ENCODE measurements around the gene DENND2A.
"Not testable (repeated sequence)": the region's sequence is repeated elsewhere in the genome, so short reads cannot be mapped to it uniquely, and the experiment has no call there.

Gene DENND2A

DNA sequence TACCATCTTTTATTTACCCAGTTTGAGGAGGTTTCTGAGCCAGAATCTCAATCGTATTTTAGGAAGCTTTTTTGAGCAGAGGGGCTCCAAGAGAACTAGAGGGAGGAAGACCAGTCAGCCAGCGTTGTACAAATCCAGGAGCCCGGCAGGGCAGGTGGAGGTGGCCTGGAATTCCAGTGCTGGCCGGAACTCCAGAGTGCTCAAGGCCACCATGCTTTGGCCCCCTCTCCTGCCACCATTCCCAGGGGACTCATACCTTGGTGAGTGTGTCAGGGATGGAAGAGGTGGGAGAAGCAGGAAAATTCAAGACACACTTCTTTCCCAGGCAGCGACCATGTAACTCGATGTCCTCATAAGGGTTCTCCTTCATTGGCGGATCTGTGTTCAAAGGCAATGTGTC lies 55.3 kb downstream of the DENND2A start:
- no peak for DNase-seq

DNA sequence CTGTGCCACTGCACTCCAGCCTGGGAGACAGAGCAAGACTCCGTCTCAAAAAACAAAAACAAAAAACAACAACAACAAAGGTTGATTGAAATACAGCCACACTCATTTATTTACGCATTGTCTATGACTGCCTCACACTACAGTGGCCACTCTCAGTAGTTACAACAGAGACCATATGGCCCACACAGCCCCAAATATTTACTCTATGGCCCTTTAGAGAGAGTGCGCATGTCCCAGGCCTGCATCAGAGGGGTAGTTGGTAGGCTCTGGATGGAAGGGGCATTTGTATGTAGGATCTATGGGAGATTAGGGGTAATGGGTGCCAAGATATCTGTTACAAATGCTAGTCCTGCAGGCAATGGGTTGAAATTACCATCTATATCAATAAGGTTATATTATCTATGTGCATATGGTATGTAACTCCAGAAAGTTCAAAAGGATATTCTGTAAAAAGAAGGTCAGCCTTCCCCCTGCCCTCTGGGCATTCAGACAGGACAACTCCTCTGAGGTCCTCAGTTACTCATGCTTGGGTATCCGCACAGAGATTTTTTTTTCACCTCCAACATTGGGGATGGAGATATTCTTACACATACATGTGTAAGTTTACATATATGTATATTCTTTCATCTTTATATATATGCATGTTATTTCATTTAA lies 56.3 kb downstream of the DENND2A start:
- no peak for DNase-seq

DNA sequence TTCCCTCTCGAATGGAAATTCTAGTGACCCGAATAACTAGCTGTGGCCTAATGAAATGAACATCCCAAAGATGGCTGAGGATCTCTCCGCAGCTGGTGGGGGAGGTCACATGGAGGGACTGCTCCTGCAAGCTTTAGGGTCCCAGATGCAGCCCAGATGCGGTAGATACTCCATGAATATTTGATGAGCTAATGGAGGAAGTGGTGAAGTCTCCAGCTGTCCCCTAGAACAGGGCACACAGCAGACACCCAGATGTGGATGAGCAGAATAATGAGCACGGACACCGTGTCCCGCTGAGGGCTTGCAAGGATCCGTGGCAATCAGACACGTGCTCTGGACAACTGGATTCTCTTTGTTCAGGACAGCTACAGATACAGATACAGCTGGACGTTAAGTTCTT lies 59.2 kb downstream of the DENND2A start:
- no peak for DNase-seq

DNA sequence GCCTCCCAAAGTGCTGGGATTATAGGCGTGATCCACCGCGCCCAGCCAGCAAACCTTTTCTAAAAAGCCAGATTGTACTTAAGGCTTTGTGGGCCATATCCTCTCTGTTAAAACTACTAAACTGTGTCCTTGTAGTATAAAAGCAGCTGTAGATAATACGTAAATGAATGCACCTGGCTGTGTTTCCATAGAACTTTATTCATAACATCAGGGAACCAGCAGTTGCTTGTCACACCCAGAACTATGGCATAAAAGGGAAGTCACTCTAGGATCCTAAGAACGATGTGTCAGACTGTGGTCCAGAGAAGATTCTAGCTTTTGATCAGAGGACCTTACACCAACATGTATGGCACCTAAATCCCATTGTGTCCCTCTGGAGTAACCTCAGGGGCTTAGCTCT lies 63.0 kb downstream of the DENND2A start:
- DNase-seq: no peak

DNA sequence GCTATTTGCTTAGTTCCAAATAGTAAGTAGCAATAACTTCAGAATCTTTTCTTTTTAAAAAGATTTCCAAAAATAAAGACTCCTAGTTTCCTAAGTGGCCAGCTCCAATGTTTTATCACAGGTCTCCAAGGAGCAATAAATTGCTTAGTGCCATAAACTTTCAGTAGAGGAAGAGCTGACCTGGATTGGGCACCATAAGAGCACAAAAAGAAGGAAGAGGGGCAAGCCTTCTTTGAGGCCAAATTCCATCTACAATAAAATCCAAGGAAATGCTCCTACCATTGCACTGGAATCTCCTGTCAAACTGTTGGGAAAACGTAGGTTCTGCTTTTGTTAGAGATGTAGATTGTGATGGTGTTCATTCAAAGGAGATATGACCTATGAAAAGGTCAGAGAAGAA lies 64.0 kb downstream of the DENND2A start:
- no peak for DNase-seq

DNA sequence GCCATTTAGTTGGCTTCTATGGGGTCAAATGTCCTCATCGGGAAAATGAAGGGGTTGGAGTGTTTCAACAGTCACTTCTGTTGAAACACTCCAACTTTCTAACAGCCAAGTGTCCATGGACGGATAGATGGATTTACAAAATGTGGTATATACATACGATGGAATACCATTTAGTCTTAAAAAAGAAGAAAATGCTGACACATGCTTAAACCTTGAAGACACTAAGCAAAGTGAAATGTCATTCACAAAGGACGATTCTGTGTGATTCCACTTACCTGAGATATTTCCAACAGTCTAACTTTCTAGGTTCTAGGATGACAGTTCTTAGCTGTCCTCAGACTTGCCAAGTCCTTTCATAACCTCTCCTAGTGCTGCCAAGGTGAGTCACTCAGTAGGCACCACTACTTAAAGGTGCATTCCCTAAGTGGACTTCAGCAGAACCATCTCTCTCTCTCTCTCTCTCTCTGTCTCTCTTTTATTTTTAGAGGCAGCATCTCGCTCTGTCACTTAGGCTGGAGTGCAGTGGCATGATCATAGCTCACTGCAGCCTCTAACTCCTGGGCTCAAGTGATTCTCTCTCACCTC lies 69.0 kb downstream of the DENND2A start:
- DNase-seq: no peak

DNA sequence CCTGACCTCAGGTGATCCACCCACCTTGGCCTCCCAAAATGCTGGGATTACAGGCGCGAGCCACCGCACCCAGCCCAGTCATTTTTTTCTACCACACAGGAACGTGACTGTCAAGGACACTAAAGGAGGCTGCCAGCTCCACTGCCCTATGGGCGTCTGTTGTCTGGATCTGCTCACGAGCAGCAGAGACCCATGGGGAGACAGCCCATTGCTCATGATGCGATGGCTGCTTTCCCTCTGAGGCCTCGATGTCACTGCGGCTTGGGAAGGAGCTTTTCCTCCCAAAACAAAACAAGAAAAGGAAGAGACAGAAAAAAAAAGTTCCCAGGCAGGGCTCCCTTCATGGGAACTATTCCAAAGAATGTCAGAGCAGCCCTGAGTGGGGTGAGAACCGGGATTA lies 70.5 kb downstream of the DENND2A start:
- DNase-seq: no peak

DNA sequence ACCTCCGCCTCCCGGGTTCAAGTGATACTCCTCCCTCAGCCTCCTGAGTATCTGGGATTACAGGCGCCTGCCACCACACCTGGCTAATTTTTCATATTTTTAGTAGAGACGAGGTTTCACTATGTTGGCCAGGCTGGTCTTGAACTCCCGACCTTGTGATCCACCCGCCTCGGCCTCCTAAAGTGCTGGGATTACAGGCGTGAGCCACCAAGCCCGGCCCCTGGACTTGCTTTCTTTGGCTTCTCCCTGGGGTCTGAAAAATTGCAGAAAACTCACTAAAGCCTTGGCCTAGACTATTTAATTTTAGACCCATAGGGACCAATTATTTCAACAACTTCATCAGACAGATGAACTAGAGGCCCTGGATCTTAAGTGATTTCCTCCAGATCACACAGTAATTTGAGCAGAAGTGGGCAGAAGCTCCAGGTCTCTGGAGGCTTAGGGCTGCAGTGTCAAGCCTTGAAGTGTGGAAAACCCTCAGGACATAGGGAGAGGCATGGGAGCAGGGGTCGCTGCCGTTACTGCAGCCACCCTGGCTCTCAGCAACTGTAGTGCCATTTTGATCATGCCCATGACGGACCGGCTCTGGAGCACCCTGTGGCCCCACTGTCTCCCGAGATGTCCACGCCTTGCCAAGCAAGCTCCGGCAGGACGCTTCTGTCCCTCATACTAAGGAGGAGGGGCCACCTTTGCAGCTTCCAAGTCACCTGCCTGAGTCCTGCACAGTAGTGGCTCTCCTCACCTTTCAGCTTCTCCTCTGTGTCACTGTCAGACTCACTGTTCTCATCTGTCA lies 72.4 kb downstream of the DENND2A start:
- no peak for DNase-seq

DNA sequence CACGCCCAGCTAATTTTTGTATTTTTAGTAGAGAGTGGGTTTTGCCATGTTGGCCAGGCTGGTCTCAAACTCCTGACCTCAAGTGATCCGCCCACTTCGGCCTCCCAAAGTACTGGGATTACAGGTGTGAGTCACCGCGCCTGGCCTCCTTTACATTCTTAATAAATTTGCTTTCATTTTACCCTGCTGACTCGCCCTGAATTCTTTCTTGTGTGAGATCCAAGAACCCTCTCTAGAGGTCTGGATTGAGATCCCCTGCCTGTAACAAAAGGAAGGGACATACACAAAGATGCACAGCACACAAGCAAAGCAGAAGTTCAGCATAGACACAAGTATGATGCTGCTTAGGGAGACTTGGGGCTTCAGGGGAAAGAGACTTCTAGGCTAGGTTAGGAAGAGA lies 74.4 kb downstream of the DENND2A start:
- not testable (repeated sequence) for DNase-seq

DNA sequence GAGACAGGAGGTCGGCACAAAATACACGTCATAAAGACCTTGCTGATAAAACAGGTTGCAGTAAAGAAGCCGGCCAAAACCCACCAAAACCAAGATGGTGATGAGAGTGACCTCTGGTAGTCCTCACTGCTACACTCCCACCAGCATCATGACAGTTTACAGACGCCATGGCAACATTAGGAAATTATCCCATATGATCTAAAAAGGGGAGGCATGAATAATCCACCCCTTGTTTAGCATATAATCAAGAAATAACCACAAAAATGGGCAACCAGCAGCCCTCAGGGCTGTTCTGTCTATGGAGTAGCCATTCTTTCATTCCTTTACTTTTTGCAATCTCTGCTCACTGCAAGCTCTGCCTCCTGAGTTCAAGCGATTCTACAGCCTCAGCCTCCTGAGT lies 74.9 kb downstream of the DENND2A start:
- DNase-seq: not testable (repeated sequence)

DNA sequence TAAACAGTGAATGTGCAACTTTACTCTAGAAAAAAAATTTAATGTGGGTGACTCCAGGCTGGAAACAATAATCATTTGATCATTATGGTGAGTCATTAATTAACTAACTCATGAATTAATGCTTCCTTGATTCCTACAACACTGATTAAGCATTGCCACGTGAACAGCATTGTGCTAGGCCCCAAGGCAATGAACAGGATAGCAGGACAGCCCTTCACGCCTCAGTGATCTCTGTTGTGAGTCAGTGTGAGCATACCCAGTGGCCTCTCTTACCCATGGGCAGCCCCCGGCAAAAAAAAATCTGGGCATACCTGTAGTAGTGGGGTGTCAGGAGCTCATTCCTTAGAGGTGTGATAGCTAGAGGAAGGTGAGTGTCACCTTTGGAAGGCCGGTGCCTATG lies 76.0 kb downstream of the DENND2A start:
- DNase-seq: no peak

DNA sequence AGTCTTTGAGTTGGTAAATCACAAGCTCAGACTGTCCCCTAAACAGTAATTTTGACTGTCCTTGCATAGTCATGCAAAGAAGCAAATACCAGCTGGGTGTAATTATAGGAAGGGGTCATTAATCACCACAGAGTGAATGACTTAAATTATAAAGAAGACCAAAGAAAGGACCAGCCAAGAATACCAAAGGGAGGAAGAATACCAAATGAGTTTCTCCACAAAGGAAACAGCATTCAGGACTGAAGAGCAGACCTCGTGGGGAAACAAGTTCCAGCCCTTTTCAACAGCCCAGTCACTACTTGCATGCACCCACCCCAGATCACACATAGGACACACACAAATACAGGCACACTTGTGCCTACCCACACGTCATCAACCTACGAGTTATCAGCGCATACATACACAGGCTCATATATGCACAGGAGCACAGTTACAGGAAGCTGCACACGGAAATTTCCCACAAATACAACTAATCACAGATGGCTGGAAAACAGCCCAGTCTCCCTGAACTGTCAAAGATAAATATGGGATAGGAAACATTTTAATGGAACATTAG lies 77.6 kb downstream of the DENND2A start:
- DNase-seq: no peak

DNA sequence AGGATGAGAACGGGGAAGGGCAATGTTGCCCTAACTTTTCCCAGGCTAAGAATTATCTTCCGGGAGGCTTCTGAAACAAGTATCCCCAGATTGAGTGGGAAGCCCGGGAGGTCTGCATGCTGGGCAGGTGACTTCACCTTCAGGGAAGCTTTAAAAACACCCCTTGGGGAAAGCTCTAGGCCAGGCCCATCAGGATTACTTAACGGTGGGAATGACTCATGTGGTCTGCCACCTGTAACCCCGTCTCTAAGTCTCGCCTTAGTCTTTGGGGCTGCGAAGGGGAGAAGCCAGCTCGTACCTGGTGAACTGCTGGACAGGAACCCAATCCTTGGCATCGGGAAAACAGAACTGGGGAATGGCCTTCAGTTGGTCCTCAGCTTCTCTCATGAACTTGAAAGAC lies 81.2 kb downstream of the DENND2A start:
- no peak for DNase-seq

DNA sequence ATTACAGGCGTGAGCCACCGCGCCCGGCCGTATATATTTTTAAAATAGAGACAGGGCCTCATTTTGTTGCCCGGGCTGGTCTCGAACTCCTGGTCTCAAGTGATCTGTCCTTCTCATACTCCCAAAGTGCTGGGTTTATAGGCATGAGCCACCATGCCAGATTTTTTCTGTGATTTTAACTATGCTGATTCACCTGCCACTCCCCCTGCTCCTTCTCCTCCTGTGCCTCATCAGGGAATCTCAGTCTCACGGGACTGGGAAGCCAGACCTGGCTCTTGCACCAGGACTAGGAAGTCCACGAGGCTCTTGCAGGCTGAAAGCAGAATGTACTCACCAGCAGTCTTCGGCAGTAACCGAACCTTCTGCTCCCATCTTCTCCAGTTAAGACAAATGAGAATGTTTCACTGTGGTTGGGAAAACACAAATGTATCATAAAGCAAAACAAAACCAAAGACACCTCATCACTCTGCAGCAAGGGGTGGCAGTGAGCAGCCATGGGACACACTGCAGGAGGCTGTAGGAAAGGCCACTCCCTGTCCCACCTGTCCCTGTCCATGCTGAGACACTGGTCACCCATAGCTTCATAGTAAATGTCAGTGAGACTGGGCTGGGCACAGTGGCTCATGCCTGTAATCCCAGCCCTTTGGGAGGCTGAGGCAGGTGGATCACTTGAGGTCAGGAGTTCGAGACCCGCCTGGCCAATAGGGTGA lies 82.6 kb downstream of the DENND2A start:
- no peak for DNase-seq

DNA sequence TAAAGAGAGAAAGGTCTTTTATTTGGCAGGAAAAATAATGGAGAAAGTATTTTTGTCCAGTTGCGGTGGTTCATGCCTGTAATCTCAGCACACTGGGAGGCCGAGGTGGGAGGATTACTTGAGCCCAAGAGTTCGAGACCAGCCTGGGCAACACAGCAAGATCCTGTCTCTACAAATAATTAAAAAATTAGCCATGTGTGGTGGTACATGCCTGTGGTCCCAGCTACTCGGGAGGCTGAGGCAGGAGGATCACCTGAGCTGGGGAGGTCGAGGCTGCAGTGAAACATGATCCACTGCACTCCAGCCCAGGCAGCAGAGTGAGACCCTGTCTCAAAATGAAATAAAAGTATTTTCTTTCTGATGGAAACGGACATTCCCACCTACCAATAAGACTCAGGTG lies 83.5 kb downstream of the DENND2A start:
- DNase-seq: no peak

DNA sequence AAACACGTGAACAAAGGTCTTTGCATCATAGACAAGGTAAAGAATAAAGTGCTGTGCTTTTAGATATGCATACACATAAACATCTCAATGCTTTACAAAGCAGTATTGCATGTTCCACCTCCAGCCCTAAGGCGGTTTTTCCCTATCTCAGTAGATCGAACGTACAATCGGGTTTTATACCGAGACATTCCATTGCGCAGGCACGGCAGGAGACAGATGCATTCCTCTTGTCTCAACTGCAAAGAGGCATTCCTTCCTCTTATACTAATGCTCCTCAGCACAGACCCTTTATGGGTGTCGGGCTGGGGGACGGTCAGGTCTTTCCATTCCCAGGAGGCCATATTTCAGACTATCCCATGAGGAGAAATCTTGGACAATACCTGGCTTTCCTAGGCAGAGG lies 87.4 kb downstream of the DENND2A start:
- not testable (repeated sequence) for DNase-seq

DNA sequence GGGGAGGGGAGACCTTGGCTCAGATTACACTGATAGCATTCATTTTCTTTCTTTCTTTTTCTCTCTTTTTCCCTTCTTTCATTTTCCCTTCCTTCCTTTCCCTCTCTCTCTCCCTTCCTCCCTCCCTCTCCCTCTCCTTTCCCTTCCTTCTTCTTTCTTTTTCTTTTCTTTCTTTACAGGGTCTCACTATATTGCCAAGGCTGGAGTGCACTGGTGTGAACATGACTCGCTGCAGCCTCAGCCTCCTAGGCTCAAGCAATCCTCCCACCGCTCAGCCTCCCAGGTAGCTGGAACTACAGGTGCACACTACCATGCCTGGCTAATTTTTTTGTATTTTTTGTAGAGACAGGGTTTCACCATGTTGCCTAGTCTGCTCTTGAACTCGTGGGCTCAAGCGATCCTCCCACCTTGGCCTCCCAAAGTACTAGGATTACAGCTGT lies 88.4 kb downstream of the DENND2A start:
- no peak for DNase-seq

DNA sequence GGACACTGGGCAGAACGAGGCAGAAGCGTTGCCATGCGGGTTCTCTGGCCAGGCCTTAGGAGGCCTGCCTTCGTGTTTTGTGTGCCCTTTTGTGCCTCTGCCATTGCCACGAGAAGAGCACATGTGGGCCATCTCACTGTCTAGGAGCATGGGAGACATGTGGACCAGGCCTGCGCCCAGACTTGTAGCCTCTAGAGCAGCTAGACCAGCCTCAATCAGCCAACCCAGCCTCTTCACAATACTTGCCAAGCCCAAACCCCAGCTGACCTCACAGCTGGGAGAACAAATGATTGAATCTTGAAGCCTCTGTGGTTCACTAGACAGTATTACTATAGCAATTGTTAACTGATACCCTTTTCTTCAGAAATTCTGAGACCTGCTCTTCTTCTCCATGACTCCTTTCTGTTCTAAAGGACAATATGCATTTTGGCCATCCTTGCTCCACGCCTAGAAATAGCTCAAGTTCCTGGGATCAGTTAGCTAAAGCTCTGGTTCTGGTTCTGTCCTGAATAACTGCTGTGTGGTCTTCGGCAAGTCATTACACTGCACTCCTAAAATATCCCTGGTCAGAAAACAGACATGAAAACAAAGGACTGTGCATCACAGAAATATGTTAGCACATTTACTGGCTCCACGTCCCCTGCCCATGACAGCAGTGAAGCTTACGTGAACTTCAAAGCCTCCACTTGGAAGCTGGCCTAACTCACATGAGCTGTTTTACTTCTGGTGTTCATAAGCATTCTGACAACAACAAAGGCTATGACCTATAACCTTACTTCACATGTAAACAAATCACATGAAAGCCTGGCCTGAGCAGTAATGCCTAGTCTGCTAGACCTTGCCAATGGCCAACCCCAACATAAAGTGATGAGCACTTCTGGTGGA lies 89.0 kb downstream of the DENND2A start:
- no peak for DNase-seq

DNA sequence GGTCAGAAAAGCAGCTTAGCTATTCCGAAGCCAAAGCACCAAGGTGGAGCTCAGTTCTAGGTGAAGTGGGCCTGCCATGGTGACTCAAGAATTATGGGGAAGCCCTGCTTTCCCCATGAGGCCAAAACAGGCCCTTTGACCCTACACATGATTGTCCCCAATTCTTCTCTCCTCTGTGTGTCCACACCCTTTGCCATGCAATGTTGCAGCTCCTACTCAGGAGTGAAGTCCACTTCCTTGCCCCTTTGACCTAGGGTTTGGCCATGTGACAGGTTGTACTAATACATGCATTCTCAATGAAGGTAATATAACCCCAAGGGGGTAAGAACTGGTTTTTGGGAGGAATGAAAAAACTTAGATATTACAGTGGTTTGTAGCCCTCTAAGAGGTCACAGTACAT lies 93.7 kb downstream of the DENND2A start:
- no peak for DNase-seq

DNA sequence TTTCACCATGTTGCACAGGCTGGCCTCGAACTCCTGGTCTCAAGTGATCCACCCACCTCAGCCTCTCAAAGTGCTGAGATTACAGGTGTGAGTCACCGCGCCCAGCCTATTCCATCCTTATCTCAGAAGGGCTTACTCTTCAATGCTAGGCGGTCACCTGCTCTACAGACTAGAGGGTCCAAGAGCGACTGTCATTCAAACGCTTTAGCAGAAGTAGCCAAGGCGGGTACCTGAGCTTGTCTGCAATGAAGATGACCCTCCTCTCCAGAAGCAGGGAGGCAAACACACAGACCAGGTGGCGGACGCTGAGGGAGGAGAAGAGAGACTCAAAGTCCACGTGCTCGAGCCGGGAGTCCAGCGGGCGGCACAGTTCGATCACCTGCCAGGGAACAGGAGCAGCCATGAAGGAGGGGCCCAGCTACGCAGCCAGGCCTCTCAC lies 96.2 kb downstream of the DENND2A start:
- DNase-seq: no peak

DNA sequence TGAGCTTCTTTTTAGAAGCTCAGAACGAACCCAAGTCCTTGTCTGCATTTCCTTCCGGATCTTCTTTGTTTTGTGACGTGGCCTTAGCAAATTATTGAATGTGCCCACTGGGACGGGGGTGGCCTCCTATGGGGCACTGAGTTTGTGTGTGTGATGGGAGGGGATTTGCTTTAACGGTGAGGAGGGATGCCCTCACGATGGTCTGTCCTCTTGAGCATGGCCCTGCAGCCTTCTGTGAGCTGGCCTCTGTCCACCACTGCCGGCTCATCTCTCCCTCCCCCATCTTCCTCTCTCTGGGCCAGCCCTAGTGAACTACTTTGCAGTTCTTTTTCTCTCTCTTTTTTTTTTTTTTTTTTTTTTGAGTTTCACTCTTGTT lies 98.4 kb downstream of the DENND2A start:
- no peak for DNase-seq

DNA sequence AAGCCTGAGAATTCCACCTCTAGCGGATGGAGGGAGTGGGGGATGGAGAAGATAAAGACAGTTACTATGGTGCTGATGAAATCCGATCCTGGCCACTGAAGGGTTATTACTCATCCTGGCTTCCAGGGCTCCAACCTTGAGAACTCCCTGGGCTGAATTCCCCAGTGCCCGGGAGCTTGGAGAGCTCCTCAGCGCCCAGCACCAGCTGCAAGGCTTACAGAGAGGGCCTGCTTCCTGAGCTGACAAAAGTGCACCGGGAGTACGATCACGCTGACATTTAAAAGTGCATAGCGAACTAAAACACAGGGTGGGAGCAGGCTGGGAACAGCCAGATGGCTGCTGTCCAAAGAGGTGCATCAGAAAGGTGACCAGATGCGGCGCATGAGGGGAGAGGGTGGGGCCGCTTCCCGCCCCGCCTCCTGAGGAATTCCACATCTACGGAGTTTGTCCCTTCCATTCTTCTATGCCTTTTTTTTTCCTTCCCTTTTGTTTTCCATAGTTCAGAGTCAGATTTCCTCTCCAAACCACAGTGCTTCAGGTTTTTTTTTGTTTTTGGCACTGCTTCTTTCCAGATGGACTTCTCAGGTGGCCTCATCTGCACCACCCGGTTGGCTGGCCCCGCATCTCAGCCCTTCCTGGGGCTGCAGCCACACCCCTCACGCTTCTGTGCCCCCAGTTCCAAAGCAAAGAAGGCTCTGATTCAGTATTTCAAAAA lies 98.9 kb downstream of the DENND2A start:
- no peak for DNase-seq
